KMS-11 (cell line): ENCODE measurements around the gene ZNF224.

Experiments used
- H2AFZ ChIP-seq: fragments of 200-600 bp; sonication (generic); 2 replicates; pipeline ENCODE4 v1.6.1; 2016; ENCODE audit warnings: antibody characterized with exemption, mixed run types, low read depth
- H3K27ac ChIP-seq: fragments of 200-600 bp; sonication (generic); 2 replicates; pipeline ENCODE4 v1.6.1; 2016; ENCODE audit warnings: mild to moderate bottlenecking, mixed run types
- H3K27me3 ChIP-seq: fragments of 200-600 bp; sonication (generic); 2 replicates; pipeline ENCODE4 v1.6.1; 2017; ENCODE audit warnings: mild to moderate bottlenecking, low read depth, mixed run types, moderate library complexity; ENCODE audit not compliant: insufficient read depth
- H3K36me3 ChIP-seq: fragments of 200-600 bp; sonication (generic); 2 replicates; pipeline ENCODE4 v1.6.1; 2017; ENCODE audit warnings: mild to moderate bottlenecking, mixed run types; ENCODE audit not compliant: insufficient read depth
- H3K4me1 ChIP-seq: fragments of 200-600 bp; sonication (generic); 2 replicates; pipeline ENCODE4 v1.6.1; 2016; ENCODE audit warnings: mild to moderate bottlenecking, low read depth, mixed run types; ENCODE audit not compliant: poor library complexity, severe bottlenecking
- H3K4me2 ChIP-seq: fragments of 200-600 bp; sonication (generic); 2 replicates; pipeline ENCODE4 v1.7.0; 2016; ENCODE audit warnings: mild to moderate bottlenecking, mixed run types
- H3K4me3 ChIP-seq: fragments of 200-600 bp; sonication (generic); IDR thresholded peaks from 2 replicates; pipeline ENCODE4 v1.6.1; 2017; ENCODE audit warnings: low read depth, low read length, mixed read lengths; ENCODE audit not compliant: insufficient read depth
- H3K79me2 ChIP-seq: fragments of 200-600 bp; sonication (generic); 2 replicates; pipeline ENCODE4 v1.6.1; 2016; ENCODE audit warnings: low read depth, mixed run types; ENCODE audit not compliant: insufficient read depth
- H3K9ac ChIP-seq: fragments of 200-600 bp; sonication (generic); 2 replicates; pipeline ENCODE4 v1.6.1; 2016; ENCODE audit warnings: mild to moderate bottlenecking, mixed run types
- H4K20me1 ChIP-seq: fragments of 200-600 bp; sonication (generic); 2 replicates; pipeline ENCODE4 v1.6.1; 2016; ENCODE audit warnings: mild to moderate bottlenecking, mixed run types; ENCODE audit not compliant: insufficient read depth
- CTCF ChIP-seq: fragments of 200-600 bp; sonication (generic); conservative IDR thresholded peaks from 2 replicates; pipeline ENCODE4 v1.6.1; 2017; ENCODE audit warnings: low read depth, mild to moderate bottlenecking, antibody characterized with exemption, low read length, moderate library complexity, mixed read lengths

ZNF224 gene

GRCh38 chr19:44107751-44108150, 13.6 kb downstream of the ZNF224 start:
- no peaks in the 10 kb centered on the region for H3K27me3 ChIP-seq
- no peaks in the 10 kb centered on the region for H3K36me3 ChIP-seq
- no peaks in the 10 kb centered on the region for H3K4me1 ChIP-seq
- H3K4me3 ChIP-seq: no peak overlapping the region
- no peak for TF ChIP-seq CTCF
- no peaks in the 10 kb centered on the region for H3K79me2 ChIP-seq
- H3K27ac ChIP-seq: no peak overlapping the region
- H3K9ac ChIP-seq: no peak overlapping the region
- H2AFZ ChIP-seq: no peak overlapping the region
- H4K20me1 ChIP-seq: no peaks in the 10 kb centered on the region
- no peak overlapping the region for H3K4me2 ChIP-seq

DNA sequence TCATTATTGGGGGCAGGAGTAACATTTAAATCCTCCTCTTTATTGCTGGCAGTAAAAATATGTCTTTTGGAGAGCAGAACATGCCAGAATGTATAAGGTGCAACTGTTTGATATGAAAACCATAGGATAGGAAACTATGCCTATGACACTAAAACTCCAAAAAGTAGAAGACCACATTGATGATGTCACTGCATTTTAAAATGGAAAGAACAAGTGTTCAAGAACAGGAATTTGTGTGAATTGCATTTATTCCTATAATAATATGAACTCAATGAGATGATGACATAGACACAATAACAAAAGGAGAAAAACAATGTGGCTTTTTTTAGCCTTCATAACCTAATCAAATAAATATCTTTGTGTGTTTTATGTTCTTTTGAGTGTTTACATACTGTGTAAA, 15.3 kb downstream of the ZNF224 start:
- no peaks in the 10 kb centered on the region for H3K79me2 ChIP-seq
- no peak overlapping the region for H3K9ac ChIP-seq
- no peaks in the 10 kb centered on the region for H4K20me1 ChIP-seq
- no peak overlapping the region for H2AFZ ChIP-seq
- no peak for TF ChIP-seq CTCF
- no peaks in the 10 kb centered on the region for H3K27me3 ChIP-seq
- no peak overlapping the region for H3K4me3 ChIP-seq
- no peak overlapping the region for H3K27ac ChIP-seq
- no peak overlapping the region for H3K4me2 ChIP-seq
- no peaks in the 10 kb centered on the region for H3K36me3 ChIP-seq
- H3K4me1 ChIP-seq: peaks cover 5% of the 10 kb centered on the region

DNA sequence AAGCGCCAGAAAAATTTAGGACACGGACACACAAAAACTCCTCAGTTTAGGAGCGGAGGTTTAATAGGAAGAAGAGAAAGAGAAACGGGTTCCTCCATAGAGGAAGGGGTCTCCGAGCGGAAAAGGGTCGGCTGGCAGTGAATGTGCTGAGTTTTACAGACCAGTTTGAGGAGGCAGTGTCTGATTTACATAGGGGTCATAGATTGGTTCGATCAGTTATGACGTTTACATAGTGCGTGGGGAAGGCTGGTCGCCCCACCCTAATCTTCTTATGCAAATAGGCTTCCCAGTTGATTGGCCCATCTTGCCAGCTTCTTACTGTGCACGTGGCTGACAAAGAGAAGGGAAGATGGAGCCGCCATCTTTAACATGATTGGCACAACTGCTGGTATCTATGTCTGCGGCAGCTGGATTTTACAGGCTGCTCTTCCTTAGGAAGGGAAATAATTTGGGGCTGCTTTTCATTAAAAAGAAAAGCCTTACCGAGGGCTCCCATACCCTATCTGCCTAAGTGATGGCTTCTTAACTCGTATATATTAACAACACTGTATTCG, 17.8 kb downstream of the ZNF224 start:
- Histone ChIP-seq H3K4me2 (no peak overlapping the region), H3K79me2 (no peaks in the 10 kb centered on the region), H3K9ac (no peak overlapping the region), H3K4me3 (no peak overlapping the region), H3K4me1 (peaks cover 5% of the 10 kb centered on the region), H3K27me3 (no peaks in the 10 kb centered on the region), H4K20me1 (no peaks in the 10 kb centered on the region), H2AFZ (no peak overlapping the region), H3K36me3 (no peaks in the 10 kb centered on the region), H3K27ac (no peak overlapping the region)
- TF ChIP-seq CTCF: no peak

DNA sequence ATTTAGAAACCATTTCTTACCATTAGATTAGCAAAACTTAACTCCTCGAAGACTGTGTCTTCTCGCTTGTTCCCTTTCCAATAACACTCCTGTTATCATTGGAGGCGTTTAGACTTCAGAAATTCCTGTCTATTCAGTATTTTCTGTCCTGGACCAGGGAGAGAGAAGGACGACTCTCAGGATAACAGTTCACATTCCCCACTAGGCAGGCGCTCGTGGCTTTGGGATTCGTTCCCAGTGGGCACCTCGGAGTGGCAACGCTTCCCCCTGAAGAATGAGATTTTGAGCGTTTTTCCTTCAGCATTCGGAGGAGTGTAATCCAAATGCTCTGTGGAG, 18.6 kb downstream of the ZNF224 start:
- Histone ChIP-seq H3K4me2 (peak overlapping the region; percentile 60), H3K79me2 (no peaks in the 10 kb centered on the region), H3K4me1 (peaks cover 5% of the 10 kb centered on the region), H3K9ac (no peak overlapping the region), H3K27ac (no peak overlapping the region), H3K4me3 (no peak overlapping the region), H3K36me3 (no peaks in the 10 kb centered on the region), H3K27me3 (no peaks in the 10 kb centered on the region), H2AFZ (peak overlapping the region; percentile 83), H4K20me1 (no peaks in the 10 kb centered on the region)
- TF ChIP-seq CTCF: no peak
